ENCODE data around the gene KRT8. TPM values are rescaled to one million over a fixed set of nuclear protein-coding genes. Genes with fewer than 3 reads are reported as not detected.

KRT8 gene
- total RNA-seq, 3 donors from 2014 or later (not counting 1 experiment from before 2014, with no cell fraction given) = 0.24 to 0.25 TPM; not detected in 1

GRCh38 chr12:52878507-52879393 is 26.1 kb downstream of the KRT8 start:
- peaks cover 7 to 42% of the 10 kb centered on the region in 2 donors for H3K4me1 Mint-ChIP-seq
- TF ChIP-seq CTCF (IDR thresholded peaks at IDR 0.05) = no peak

GRCh38 chr12:52877242-52877641 is 27.6 kb downstream of the KRT8 start:
- Mint-ChIP-seq H3K4me3 (no peak overlapping the region), H3K27ac (no peak overlapping the region), H3K27me3 (ENCODE audit: low read depth in 2 of 2) (peaks cover 0 to 40% of the 10 kb centered on the region in 2 donors), H3K9me3 (no peaks in the 10 kb centered on the region), H3K36me3 (no peaks in the 10 kb centered on the region), H3K4me1 (peaks cover 14 to 55% of the 10 kb centered on the region in 2 donors)
- intact Hi-C loops (cut with micrococcal nuclease) = loop anchor here (5.0 kb wide), 1 partner anchor 485 kb away; no protein-coding TSS in a partner anchor
- H3K4me1 ChIP-seq (ENCODE audit: control insufficient read depth, insufficient read depth, low read length) = peaks cover 39% of the 10 kb centered on the region
- H3K36me3 ChIP-seq (ENCODE audit: control insufficient read depth, insufficient read depth, low read length) = no peaks in the 10 kb centered on the region
- H3K27ac ChIP-seq (ENCODE audit: low read length) = no peak overlapping the region
- no peak overlapping the region for H3K4me3 ChIP-seq (ENCODE audit: low read length)
- peaks cover 5% of the 10 kb centered on the region for H3K27me3 ChIP-seq (ENCODE audit: control insufficient read depth, insufficient read depth, low read length)
- no peaks in the 10 kb centered on the region for H3K9me3 ChIP-seq (ENCODE audit: control insufficient read depth, insufficient read depth, low read length)
- WGBS (ENCODE audit: insufficient coverage) = 86% methylated on average over 3 of the region's 3 CpGs
- ATAC-seq (no peak), DNase-seq (no peak)
- TF ChIP-seq CTCF (IDR thresholded peaks at IDR 0.05) = no peak

More at GRCh38 chr12:52878507-52879393, 26.1 kb downstream of the KRT8 start:
- ATAC-seq = peak in 1 of 3 donors; percentile 3
- Mint-ChIP-seq H3K4me3 (peak overlapping the region; percentile 18), H3K9me3 (no peaks in the 10 kb centered on the region), H3K27ac (peak overlapping the region in 1 of 2 donors; percentile 37), H3K36me3 (no peaks in the 10 kb centered on the region), H3K27me3 (ENCODE audit: low read depth in 2 of 2) (peaks cover 0 to 32% of the 10 kb centered on the region in 2 donors)
- peaks cover 5% of the 10 kb centered on the region for H3K27me3 ChIP-seq (ENCODE audit: control insufficient read depth, insufficient read depth, low read length)
- WGBS (ENCODE audit: insufficient coverage) = 79% methylated on average over 13 of the region's 17 CpGs
- H3K4me1 ChIP-seq (ENCODE audit: control insufficient read depth, insufficient read depth, low read length) = peaks cover 30% of the 10 kb centered on the region
- H3K4me3 ChIP-seq (ENCODE audit: low read length) = no peak overlapping the region
- no peaks in the 10 kb centered on the region for H3K36me3 ChIP-seq (ENCODE audit: control insufficient read depth, insufficient read depth, low read length)
- no peaks in the 10 kb centered on the region for H3K9me3 ChIP-seq (ENCODE audit: control insufficient read depth, insufficient read depth, low read length)
- no peak for DNase-seq
- intact Hi-C loops (cut with micrococcal nuclease) = loop anchor here (1.0 to 5.0 kb wide), 4 partner anchors 295 to 722 kb away; no protein-coding TSS in a partner anchor
- H3K27ac ChIP-seq (ENCODE audit: low read length) = no peak overlapping the region

- Mint-ChIP-seq H3K9me3 (no peaks in the 10 kb centered on the region), H3K36me3 (no peaks in the 10 kb centered on the region), H3K27ac (no peak overlapping the region), H3K4me1 (peaks cover 14 to 64% of the 10 kb centered on the region in 2 donors), H3K27me3 (ENCODE audit: low read depth in 2 of 2) (peaks cover 0 to 38% of the 10 kb centered on the region in 2 donors), H3K4me3 (no peak overlapping the region)
- no peak for TF ChIP-seq CTCF (IDR thresholded peaks at IDR 0.05)
- DNase-seq (no peak), ATAC-seq (no peak)
- WGBS (ENCODE audit: insufficient coverage) = 94% methylated on average over 7 of the region's 7 CpGs
- Histone ChIP-seq H3K36me3 (ENCODE audit: control insufficient read depth, insufficient read depth, low read length) (no peaks in the 10 kb centered on the region), H3K27me3 (ENCODE audit: control insufficient read depth, insufficient read depth, low read length) (peaks cover 5% of the 10 kb centered on the region), H3K4me3 (ENCODE audit: low read length) (no peak overlapping the region), H3K9me3 (ENCODE audit: control insufficient read depth, insufficient read depth, low read length) (no peaks in the 10 kb centered on the region), H3K27ac (ENCODE audit: low read length) (no peak overlapping the region), H3K4me1 (ENCODE audit: control insufficient read depth, insufficient read depth, low read length) (peaks cover 47% of the 10 kb centered on the region)
- intact Hi-C loops (cut with micrococcal nuclease) = loop anchor here (5.0 kb wide), 1 partner anchor 484 kb away; no protein-coding TSS in a partner anchor
These were observed 28.5 kb downstream of the KRT8 start for GRCh38 chr12:52876372-52876771.
